GM23338 (cell line): Measurements from ENCODE around the gene C6orf136. TPM values are rescaled to one million over a fixed set of nuclear protein-coding genes. Genes with fewer than 3 reads are reported as not detected.
"Not testable (repeated sequence)": the region's sequence is repeated elsewhere in the genome, so short reads cannot be mapped to it uniquely, and the experiment has no call there.

ENCODE experiments used
- ATAC-seq: fragments of 200-7000 bp; cut with Tn5 transposase; 3 replicates; pipeline ENCODE4 v1.9.1; 2020
- DNase-seq: peaks from one replicate; pipeline ENCODE4 v3.0.0-alpha.2; 2015; ENCODE audit warnings: low spot score
- H2AFZ ChIP-seq: fragments of 200-600 bp; sonication (generic); 2 replicates; pipeline ENCODE4 v1.8.0; 2016; ENCODE audit warnings: antibody characterized with exemption, mild to moderate bottlenecking, moderate library complexity
- H3F3A ChIP-seq: fragments of 200-600 bp; sonication (generic); replicated peaks from 2 replicates; pipeline ENCODE4 v1.8.0; 2017; ENCODE audit warnings: antibody characterized with exemption, mixed run types, low read depth
- H3K27ac ChIP-seq: fragments of 200-600 bp; sonication (generic); 2 replicates; pipeline ENCODE4 v1.6.1; 2016; ENCODE audit warnings: low read depth
- H3K27me3 ChIP-seq: fragments of 200-600 bp; sonication (generic); 2 replicates; pipeline ENCODE4 v1.8.0; 2016; ENCODE audit warnings: mild to moderate bottlenecking, mixed run types, moderate library complexity; ENCODE audit not compliant: insufficient read depth
- H3K36me3 ChIP-seq: fragments of 200-600 bp; sonication (generic); 2 replicates; pipeline ENCODE4 v1.8.0; 2016; ENCODE audit warnings: mild to moderate bottlenecking; ENCODE audit not compliant: insufficient read depth
- H3K4me1 ChIP-seq: fragments of 200-600 bp; sonication (generic); 2 replicates; pipeline ENCODE4 v1.8.0; 2016; ENCODE audit warnings: mild to moderate bottlenecking, moderate library complexity; ENCODE audit not compliant: insufficient read depth
- H3K4me2 ChIP-seq: fragments of 200-600 bp; sonication (generic); 2 replicates; pipeline ENCODE4 v1.7.1; 2017; ENCODE audit warnings: mixed run types
- H3K4me3 ChIP-seq: fragments of 200-600 bp; sonication (generic); 2 replicates; pipeline ENCODE4 v1.6.1; 2016; ENCODE audit warnings: mixed run types
- H3K79me2 ChIP-seq: fragments of 200-600 bp; sonication (generic); replicated peaks from 2 replicates; pipeline ENCODE4 v1.8.0; 2017; ENCODE audit warnings: mild to moderate bottlenecking; ENCODE audit not compliant: insufficient read depth
- H3K9me2 ChIP-seq: fragments of 200-600 bp; sonication (generic); 2 replicates; pipeline ENCODE4 v1.8.0; 2017; ENCODE audit not compliant: insufficient read depth
- H4K20me1 ChIP-seq: fragments of 200-600 bp; sonication (generic); replicated peaks from 2 replicates; pipeline ENCODE4 v1.8.0; 2017; ENCODE audit warnings: mild to moderate bottlenecking; ENCODE audit not compliant: insufficient read depth
- H3K27ac Mint-ChIP-seq: 2 replicates; pipeline ENCODE4 v1.8.0; 2020; ENCODE audit warnings: inconsistent platforms, mild to moderate bottlenecking, moderate library complexity, mixed read lengths
- H3K27me3 Mint-ChIP-seq: 3 replicates; pipeline ENCODE4 v1.8.0; 2022; ENCODE audit warnings: low read depth, mild to moderate bottlenecking, moderate library complexity, mixed read lengths, inconsistent platforms; ENCODE audit not compliant: insufficient read depth, poor library complexity
- H3K36me3 Mint-ChIP-seq: 3 replicates; pipeline ENCODE4 v1.8.0; 2021; ENCODE audit warnings: low read depth, mild to moderate bottlenecking, inconsistent platforms, moderate library complexity, mixed read lengths
- H3K4me1 Mint-ChIP-seq: 3 replicates; pipeline ENCODE4 v1.8.0; 2020; ENCODE audit warnings: mild to moderate bottlenecking, inconsistent platforms, mixed read lengths
- H3K4me3 Mint-ChIP-seq: 3 replicates; pipeline ENCODE4 v1.8.0; 2021; ENCODE audit warnings: moderate library complexity, mild to moderate bottlenecking, inconsistent platforms, mixed read lengths
- H3K9me3 Mint-ChIP-seq: 3 replicates; pipeline ENCODE4 v1.8.0; 2020; ENCODE audit warnings: moderate library complexity, mild to moderate bottlenecking, inconsistent platforms, mixed read lengths
- CREB1 ChIP-seq: fragments of 250-450 bp; sonication (Bioruptor Pico); IDR thresholded peaks from 2 replicates; pipeline ENCODE4 v1.5.0; 2020; ENCODE audit warnings: low read depth, mild to moderate bottlenecking, moderate library complexity
- ETS1 ChIP-seq: IDR thresholded peaks from 2 replicates; pipeline ENCODE4 v1.6.1; 2016; ENCODE audit warnings: antibody characterized with exemption
- POLR2AphosphoS5 ChIP-seq: IDR thresholded peaks from 2 replicates; pipeline ENCODE4 v1.6.1; 2016; ENCODE audit warnings: antibody characterized with exemption, low read depth
- ZNF331 ChIP-seq: fragments of 250-450 bp; sonication (Bioruptor Pico); IDR thresholded peaks from 2 replicates; pipeline ENCODE4 v1.5.0; 2020; ENCODE audit warnings: low read depth, mild to moderate bottlenecking, moderate library complexity
- polyA plus RNA-seq: library from polyadenylated mRNA; unstranded; fragments of >200 nt; fragmentation: Nextera tagmentation; extraction: Ambion mirVana; gene quantifications from 2 replicates; pipeline ENCODE4 v1.2.1, GENCODE V29; 2016
- total RNA-seq: library from RNA; depleted of rRNA; stranded (reverse); fragments of >200 nt; shearing (Covaris generic); gene quantifications from 2 replicates; pipeline ENCODE4 v1.2.3, GENCODE V29; 2014
- TF ChIP-seq, protein P1 (sequence below), 2 experiments: fragments of 200-600 bp in 1 of 2; sonication (generic) in 1 of 2; conservative IDR thresholded peaks; 2 replicates each; pipeline versions ENCODE4 v1.5.1 to v1.6.1; 2016 to 2017; ENCODE audit warnings: antibody characterized with exemption in 2 of 2, low read depth in 2 of 2, mild to moderate bottlenecking in 2 of 2, moderate library complexity in 1 of 2

Gene C6orf136
- total and polyA plus RNA-seq, 2 experiments from 2014 or later, result 12.5 to 27.5 TPM

DNA sequence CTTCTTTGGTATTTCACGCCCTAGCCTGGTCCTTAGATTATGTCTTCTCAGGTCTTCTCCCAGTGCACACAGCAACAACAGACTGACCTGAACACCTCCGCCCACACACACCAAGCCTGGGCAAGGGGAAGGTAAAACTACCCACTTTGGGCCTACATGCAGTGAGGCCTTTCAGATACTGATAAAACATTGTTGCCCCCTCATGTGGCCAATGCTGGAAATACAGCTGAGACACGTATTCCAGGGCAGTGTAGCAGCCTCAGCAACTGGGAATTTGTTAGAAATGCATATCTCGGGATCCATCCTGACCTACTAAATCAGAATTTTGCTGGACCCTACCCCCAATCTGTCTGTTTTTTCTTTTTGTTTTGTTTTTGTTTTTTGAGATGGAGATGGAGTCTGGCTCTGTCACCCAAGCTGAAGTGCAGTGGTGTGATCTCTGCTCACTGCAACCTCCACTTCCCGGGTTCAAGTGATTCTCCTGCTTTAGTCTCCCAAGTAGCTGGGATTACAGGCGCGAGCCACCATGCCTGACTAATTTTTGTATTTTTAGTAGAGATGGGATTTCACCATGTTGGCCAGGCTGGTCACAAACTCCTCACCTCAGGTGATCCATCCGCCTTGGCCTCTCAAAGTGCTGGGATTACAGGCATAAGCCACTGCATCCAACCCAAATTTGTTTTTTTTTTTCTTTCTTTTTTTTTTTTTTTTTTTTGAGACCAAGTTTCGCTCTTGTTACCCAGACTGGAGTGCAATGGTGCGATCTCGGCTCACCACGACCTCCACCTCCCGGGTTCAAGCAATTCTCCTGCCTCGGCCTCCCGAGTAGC lies 49.4 kb upstream of the C6orf136 start:
- H3K36me3 ChIP-seq, result peaks cover 11% of the 10 kb centered on the region; the same call in 1 of the 2 replicates
- not testable (repeated sequence) for H3K4me3 ChIP-seq, H3K79me2 ChIP-seq

DNA sequence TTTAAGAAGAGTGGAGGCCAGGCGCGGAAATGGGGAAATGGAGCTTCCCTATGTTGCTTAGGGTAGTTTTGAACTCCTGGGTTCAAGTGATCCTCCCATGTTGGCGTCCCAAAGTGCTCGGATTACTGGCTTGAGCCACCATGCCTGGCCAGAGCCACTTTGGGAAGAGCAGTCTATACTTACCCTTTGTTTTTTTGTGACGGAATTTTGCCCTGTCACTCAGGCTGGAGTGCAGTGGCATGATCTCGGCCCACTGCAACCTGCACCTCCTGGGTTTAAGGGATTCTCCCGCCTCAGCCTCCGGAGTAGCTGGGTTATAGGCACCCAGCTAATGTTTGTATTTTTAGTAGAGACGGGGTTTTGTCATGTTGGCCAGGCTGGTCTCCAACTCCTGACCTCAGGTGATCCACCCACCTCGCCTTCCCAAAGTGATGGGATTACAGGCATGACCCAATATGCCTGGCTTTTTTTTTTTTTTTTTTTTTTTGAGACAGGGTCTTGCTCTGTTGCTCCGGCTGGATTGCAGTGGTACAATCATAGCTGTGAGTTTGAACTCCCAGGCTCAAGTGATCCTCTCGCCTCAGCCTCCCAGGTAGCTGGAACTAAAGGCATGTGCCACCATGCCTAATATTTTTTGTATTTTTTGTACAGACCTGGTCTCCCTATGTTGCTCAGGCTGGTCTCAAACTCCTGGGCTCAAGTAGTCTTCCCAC lies 47.9 kb upstream of the C6orf136 start:
- peaks cover 64% of the 10 kb centered on the region for H3K36me3 Mint-ChIP-seq

More for the DNA sequence above, 49.4 kb upstream of the C6orf136 start:
- H3K27me3 ChIP-seq, H3K27me3 Mint-ChIP-seq, H3K4me3 Mint-ChIP-seq, H3K9me2 ChIP-seq, H3K4me1 ChIP-seq, H3K4me1 Mint-ChIP-seq, H2AFZ ChIP-seq, H3K4me2 ChIP-seq, H3K9me3 Mint-ChIP-seq: not testable (repeated sequence)
- Histone ChIP-seq H3F3A (peaks cover 58% of the 10 kb centered on the region), H3K27ac (peak overlapping the region; percentile 63), H4K20me1 (peaks cover 14% of the 10 kb centered on the region; the same call in 1 of the 2 replicates)
- ATAC-seq (peak; percentile 88), DNase-seq (peak; percentile 94)
- Mint-ChIP-seq H3K36me3 (peaks cover 59% of the 10 kb centered on the region), H3K27ac (peak overlapping the region; percentile 15; the same call in 1 of the 2 replicates)
- TF ChIP-seq CREB1 (CRISPR knock-in tag), result peak; percentile 29; the same call in 1 of the 2 replicates
- TF ChIP-seq, protein P1, sequence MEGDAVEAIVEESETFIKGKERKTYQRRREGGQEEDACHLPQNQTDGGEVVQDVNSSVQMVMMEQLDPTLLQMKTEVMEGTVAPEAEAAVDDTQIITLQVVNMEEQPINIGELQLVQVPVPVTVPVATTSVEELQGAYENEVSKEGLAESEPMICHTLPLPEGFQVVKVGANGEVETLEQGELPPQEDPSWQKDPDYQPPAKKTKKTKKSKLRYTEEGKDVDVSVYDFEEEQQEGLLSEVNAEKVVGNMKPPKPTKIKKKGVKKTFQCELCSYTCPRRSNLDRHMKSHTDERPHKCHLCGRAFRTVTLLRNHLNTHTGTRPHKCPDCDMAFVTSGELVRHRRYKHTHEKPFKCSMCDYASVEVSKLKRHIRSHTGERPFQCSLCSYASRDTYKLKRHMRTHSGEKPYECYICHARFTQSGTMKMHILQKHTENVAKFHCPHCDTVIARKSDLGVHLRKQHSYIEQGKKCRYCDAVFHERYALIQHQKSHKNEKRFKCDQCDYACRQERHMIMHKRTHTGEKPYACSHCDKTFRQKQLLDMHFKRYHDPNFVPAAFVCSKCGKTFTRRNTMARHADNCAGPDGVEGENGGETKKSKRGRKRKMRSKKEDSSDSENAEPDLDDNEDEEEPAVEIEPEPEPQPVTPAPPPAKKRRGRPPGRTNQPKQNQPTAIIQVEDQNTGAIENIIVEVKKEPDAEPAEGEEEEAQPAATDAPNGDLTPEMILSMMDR (conservative IDR thresholded peaks at IDR 0.05; ENCODE audit: low read depth in 2 of 2), result peak; percentile 79 to 81

DNA sequence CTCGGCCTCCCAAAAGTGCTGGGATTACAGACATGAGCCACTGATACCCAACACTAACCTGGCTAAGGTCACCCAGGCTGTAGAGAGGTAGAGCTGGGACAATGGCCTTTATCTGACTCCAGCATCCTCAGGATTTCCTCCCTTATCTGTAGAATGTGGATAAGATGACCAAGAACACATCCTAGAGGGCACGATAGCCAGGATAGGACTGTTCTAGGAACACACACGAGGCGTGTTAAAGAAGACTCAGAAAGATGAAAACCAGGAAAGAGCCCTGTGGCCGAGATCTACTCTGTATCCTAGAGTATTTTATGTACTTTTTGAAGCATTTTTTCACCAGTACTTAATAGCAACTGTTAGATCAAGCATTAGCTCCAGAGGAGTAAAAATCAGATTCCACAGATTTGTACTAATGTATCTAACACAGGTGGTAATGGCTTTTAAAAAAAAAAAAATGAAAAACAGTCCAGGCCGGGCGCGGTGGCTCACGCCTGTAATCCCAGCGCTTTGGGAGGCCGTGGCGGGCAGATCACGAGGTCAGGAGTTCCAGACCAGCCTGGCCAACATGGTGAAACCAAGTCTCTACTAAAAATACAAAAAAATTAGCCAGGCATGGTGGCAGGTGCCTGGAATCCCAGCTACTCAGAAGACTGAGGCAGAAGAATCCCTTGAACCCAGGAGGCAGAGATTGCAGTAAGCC lies 47.2 kb upstream of the C6orf136 start:
- H4K20me1 ChIP-seq, result peaks cover 15% of the 10 kb centered on the region
- 0 out of 2 replicates have a peak, but pooled peaks have one; percentile 16 for TF ChIP-seq POLR2AphosphoS5
- TF ChIP-seq ETS1, result no peak
- Mint-ChIP-seq H3K36me3 (peaks cover 65% of the 10 kb centered on the region), H3K27me3 (peaks cover 10% of the 10 kb centered on the region), H3K27ac (no peak overlapping the region), H3K4me3 (no peak overlapping the region), H3K9me3 (no peaks in the 10 kb centered on the region), H3K4me1 (no peaks in the 10 kb centered on the region; the same call in 2 of the 3 replicates)
- H3K4me2 ChIP-seq, result no peak overlapping the region
- no peaks in the 10 kb centered on the region for H3K79me2 ChIP-seq
- H3K9me2 ChIP-seq, result no peaks in the 10 kb centered on the region
- H3K4me3 ChIP-seq, result no peak overlapping the region
- DNase-seq, result no peak
- ATAC-seq, result no peak
- no peak overlapping the region for H2AFZ ChIP-seq
- H3K27me3 ChIP-seq, result no peaks in the 10 kb centered on the region
- peaks cover 30% of the 10 kb centered on the region for H3K36me3 ChIP-seq
- H3F3A ChIP-seq, result peaks cover 69% of the 10 kb centered on the region
- H3K27ac ChIP-seq, result 0 out of 2 replicates have a peak overlapping the region, but pooled peaks have one; percentile 45
- H3K4me1 ChIP-seq, result no peaks in the 10 kb centered on the region

More for the DNA sequence above, 47.9 kb upstream of the C6orf136 start:
- Mint-ChIP-seq H3K27me3 (peaks cover 10% of the 10 kb centered on the region), H3K27ac (peak overlapping the region; percentile 72), H3K9me3 (no peaks in the 10 kb centered on the region), H3K4me3 (no peak overlapping the region), H3K4me1 (no peaks in the 10 kb centered on the region; the same call in 2 of the 3 replicates)
- Histone ChIP-seq H4K20me1 (peaks cover 11% of the 10 kb centered on the region), H3K79me2 (no peaks in the 10 kb centered on the region), H3K4me2 (no peak overlapping the region), H3F3A (peaks cover 69% of the 10 kb centered on the region), H3K36me3 (peaks cover 27% of the 10 kb centered on the region), H3K27me3 (no peaks in the 10 kb centered on the region), H3K4me3 (no peak overlapping the region), H2AFZ (no peak overlapping the region), H3K27ac (peak overlapping the region; percentile 59; the same call in 1 of the 2 replicates), H3K4me1 (no peaks in the 10 kb centered on the region), H3K9me2 (no peaks in the 10 kb centered on the region)
- peak; percentile 4; the same call in 2 of the 3 replicates for ATAC-seq
- TF ChIP-seq POLR2AphosphoS5 (peak; percentile 18; the same call in 1 of the 2 replicates), ZNF331 (CRISPR knock-in tag) (no peak)
- no peak for DNase-seq
